ENCODE results near the gene TMEM176B.
"Not testable (repeated sequence)": the region's sequence is repeated elsewhere in the genome, so short reads cannot be mapped to it uniquely, and the experiment has no call there.

TMEM176B gene

DNA sequence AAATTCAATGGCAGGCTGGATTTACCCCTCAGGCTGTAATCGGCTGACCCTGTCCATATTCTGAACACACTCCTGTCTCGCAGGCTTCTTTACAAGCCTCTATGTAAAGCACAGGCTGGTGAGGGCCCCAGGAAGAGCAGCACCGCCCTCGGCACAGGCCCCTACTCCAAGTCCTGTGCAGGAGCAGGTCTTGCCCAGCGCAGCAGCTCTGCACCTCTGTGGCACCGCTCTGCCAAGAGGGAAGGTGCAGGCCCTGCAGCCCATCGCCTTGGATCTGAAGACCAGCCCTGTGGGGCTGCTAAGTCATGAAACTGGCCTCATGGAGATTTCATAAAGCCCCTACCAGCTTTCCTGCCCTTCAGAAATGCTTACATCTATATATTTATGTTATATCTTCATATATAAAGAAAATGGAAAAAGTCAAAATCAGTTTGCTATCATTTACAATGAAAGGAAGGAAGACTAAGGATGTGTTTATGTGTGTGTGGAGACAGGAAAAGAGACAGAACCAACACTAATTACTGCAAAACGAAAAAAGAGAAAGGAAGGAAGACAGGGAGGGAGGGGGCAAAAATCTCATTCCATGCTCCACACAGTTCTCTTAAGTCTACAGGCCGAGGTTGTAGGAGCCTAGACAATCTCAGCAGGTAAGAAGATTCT lies 9.6 kb downstream of the TMEM176B start:
- DNase-seq (ENCODE audit: low spot score), result no peak

DNA sequence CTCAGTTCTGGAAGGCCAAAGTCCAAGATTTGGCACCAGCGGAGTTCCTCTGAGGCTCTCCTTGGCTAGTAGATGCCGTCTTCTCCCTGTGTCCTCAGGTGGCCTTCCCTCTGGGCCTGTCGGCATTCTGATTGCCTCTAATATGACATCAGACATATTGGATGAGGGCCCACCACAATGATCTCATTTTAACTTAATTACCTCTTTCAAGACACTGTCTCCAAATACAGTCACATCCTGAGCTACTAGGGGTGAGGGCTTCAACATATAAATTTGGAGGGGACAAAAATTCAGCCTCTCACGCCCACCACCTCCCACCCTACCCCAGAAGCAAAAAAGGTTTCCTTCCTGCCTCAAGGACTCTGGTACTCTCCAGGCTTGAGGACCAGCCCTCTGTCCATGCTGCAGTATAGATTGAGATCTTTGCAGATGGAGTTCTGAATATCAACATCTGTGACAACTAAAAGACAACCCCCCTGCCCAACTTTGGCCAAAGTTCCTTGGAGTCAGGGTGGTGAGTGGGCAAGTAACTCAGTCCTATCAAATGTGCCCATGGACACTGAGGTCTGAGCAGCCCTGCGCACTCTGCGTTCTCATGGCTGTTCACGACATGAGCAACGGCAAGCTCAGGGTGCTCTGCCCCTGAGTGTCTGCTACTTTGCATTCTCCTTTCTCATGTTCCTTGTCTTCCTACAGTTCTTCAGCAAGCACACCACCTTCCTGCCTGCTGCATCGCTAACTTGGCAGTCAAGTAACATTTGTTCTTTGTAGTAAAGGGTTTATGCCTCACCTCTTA lies 11.5 kb downstream of the TMEM176B start:
- no peak for DNase-seq (ENCODE audit: low spot score)

DNA sequence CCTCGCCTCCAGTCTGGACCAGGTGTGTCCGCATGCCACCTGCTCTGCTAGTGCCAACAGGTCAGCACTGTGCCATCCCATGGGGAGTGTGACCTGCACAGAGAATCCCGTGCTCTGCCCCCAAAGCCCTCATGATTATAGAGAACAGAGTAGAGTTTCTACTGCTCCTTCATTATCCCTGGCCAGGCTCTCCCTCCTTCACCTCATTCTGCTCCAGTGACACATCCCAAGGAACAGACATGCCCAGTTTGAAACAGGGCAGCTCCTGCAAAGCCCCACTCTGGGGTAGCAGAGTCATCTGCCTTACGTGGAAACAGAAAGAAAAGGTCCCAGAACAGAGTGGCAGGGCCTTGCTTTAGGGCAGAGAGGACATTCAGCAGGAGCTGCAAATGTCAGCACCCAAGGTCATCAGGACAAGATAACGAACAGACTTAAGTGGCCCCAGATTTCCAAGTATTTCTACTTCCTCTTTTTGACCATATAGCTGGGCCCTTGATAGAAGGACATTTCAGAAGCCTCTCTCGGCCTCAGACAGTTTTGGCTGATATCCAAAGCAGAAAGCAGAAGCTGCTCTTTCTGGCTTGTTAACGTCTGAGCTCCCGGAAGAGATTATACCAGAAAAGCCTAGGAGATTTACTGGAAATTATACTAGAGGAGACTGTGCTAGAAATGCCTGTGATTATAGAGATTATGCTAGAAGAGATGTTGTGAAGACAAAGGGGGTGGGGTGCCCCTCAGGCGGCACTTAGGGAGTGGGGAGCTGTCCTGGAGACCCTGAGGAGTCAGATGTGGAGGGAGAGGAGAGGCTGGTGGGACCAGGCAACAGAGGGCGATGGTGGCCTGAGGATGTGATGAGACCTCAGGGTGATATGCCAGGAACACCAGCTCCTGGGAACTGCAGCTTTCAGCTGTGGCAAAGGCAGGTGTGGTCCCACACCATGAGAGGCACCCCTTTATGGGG lies 12.6 kb downstream of the TMEM176B start:
- no peak for DNase-seq (ENCODE audit: low spot score)

DNA sequence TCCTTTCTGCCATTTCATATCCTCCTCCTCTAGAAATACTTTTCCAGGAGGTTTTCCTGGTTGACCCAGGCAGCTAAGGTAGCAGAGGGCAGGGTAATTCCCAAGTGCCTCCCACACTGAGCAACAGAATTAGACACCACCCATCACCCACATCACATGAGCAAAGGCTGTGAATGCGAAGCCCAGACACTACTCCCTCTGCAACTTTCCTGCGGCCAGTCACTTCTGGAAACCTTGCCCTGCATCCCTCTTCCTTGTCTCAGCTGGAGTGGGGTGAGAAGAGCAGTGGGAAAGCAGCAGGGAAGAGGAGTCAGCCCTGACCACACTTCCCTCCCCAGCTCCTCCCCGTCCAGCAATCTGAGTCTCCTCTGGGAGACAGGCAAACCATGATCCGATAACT lies 15.2 kb downstream of the TMEM176B start:
- no peak for DNase-seq (ENCODE audit: low spot score)

DNA sequence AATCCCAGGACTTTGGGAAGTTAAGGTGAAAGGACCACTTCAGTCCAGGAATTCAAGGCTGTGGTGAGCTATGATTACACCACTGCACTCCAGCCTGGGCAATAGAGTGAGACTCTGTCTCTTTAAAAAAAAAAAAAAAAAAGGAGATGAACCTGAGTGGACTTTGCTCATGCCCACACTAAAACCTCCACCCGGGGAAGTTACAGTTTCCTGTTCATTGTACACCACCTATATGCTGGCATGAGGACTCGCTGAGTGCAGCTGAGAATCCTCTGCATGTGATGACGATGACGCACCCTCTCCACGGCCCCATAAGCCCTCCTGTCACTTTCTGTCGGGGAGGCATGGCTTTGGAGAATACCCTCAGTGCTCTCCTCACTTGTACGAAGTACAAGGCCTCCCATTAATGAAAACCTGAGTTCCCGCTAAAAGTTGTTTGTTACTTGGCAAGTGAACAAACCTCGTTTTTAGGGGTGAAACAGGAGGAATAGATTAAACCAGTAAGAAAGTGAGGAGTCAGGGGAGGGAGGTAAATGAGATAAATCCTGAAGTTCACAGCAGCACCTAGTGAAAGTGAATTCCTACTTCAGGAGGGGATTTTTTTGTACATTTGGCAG lies 15.9 kb downstream of the TMEM176B start:
- DNase-seq (ENCODE audit: low spot score), result no peak

DNA sequence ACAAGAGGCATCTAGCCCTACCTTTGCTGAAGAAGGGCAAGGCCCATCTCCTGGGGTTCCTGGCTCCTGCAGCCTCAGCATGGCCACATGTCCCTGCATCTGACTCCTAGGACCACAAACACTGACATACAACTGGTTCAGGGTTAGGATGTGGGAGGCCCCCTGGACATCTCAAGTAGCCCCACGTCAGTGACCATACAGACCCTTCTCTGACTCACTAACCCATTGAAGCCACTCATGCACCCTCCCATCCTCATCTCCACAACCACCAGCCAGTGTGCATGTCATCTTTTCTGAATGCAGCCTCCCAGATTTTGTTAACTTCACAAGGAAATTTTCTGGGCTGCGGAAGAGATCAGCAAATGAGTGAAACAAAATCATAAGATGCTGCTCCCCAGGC lies 18.2 kb downstream of the TMEM176B start:
- no peak for DNase-seq (ENCODE audit: low spot score)

DNA sequence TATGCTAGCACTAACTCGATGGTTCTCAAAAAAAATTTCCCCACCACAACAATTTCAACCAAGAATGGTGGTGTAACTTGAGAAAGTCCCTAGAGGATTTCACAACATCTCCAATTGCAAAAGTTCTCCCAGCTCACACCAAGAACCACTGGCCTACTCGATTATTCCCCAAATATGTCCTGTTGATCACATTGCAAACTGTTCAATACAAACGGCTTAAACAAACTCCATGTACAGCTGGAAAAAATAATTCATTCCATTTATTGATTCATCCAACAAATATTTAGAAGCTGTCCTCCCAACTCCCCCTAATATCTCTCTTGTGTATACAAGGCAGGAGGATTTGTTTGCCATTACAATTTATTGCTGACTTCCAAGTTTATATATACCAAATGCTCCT lies 19.1 kb downstream of the TMEM176B start:
- DNase-seq (ENCODE audit: low spot score), result no peak

DNA sequence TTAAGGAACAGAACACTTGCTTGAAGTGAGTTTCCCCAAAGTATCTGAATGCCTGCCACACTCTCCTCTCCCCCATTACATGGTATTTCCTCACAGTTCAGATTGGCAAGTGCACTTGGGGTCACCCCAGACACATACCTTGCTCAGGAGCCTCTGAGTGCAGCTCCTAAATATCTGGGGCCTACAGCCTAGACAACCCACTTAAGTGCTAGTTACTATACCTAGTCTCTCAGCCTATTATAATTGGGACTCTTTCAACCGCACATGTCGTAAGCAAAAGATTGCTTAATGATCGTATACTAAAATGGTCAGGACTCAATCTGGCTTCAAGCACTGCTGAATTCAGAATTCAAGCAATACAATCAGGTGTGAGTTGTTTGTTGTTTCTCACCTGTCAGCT lies 19.9 kb downstream of the TMEM176B start:
- DNase-seq (ENCODE audit: low spot score), result no peak

DNA sequence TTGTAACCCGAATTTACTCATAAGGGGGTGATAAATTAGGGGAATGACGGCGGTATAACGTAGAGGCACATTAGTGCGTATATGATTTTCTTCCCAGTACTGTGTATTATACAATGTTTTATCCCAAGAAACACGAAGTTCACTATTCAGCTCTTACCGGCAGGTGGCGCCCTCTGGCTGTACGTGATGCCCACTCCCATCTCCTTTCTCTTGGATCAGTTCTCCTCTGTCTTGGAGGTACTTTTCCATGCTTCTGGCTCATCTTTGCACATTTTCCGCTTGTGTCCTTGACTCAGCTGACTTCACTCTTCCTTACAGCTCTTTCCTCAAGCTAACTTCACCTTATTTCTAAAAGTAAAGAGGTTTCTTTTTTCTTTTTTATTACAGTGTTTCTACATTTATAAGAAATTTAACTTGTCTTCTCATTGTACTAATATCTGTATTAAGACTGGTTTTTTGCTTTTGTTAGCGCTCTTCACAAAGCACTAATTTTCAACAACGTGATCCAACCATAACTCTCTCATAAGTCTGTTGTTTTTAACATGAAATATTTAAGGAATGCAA lies 21.3 kb downstream of the TMEM176B start:
- DNase-seq (ENCODE audit: low spot score), result peak; percentile 89

DNA sequence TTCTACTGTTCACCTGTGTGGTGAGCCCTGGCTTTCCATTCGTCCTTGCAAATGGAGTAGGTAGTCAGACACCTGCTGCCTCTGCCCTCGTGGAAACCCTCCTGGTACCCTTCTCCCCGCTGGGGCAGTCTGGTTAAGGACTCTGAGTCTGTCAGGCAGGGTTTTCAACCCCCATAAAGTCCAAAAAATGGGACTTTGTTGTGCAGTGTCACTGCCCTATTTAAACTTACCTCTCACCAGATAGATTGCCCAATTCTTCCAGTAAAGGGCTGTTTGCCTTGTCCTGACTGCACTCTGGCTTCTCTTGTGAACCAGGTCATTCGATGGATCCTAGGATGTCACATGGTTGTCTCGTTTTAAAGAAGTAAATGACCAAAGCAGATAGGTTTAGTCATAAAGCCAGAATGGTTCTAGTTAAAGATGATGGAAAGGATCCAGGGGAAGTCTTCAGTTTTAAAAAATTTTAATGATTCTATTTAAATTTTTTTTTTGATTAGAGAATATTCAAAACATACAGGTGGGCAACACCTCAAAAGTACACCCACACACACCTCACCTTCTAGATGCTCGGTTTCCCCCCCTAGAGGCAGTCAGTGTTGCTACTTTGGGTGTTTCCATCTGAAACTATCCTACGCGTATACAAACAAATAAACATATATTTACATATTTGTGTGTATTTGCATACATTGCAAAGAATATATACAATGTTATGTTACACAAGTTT lies 22.0 kb downstream of the TMEM176B start:
- DNase-seq (ENCODE audit: low spot score), result no peak

DNA sequence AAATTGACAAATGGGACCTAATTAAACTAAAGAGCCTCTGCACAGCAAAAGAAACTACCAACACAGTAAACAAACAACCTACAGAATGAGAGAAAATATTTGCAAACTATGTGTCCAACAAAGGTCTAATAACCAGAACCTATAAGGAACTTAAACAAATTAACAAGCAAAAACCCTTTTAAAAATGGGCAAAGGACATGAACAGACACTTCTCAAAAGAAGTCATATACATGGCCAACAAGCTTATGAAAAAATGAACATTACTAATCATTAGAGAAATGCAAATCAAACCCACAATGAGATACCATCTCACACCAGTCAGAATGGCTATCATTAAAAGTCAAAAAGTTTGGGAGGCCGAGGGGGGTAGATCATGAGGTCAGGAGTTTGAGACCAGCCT lies 26.0 kb downstream of the TMEM176B start:
- DNase-seq (ENCODE audit: low spot score), result not testable (repeated sequence)

DNA sequence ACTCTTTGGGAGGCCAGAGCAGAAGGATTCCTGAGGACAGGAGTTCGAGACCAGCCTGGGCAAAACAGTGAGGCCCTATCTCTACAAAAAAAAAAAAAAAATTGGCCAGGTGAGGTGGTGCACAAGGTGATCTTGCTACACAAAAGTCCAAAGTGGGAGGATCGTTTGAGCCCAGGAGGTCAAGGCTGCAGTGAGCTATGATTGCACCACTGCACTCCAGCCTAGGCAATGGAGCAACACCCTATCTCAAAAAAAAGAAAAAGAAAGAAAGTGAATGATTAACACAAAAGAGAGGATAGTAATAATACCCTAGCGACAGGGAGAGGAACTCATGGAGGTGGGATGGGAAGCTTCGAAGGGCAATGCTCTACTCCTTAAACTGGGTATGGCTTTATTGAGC lies 30.4 kb downstream of the TMEM176B start:
- no peak for DNase-seq (ENCODE audit: low spot score)

DNA sequence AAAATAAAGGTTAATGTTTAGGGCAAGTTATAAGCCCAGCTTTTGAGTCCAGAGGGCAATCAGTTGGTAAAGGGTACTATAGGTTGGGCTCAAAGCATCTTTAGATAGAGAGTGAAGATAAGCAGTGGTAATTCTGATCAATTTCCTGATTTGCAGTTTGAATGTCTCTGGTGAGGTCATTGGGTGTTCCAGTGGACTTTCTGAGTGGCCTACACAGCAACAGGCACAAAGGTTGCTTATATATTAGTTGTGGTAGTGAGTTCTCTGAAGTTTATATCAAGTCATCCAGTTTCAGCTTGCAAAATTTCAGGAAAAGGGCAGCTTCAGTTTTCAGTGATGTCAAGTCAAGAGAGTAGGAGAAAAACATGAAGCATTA lies 33.8 kb downstream of the TMEM176B start:
- DNase-seq (ENCODE audit: low spot score), result no peak

DNA sequence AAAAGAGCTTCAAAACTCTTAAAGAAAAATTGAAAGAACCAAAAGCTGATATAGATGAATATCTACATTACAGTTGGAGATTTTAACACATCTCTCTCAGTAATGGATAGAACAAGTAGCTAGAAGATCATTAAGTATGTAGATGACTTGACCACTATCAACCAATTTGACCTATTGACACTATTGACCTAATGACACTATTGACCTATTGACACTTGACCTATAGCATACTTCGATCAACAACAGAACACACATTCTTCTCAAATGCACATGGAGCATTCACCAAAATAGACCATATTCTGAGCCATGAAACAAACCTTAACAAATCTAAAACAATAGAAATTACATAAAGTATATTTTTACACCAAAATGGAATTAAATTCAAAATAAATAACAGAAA lies 40.7 kb downstream of the TMEM176B start:
- no peak for DNase-seq (ENCODE audit: low spot score)

DNA sequence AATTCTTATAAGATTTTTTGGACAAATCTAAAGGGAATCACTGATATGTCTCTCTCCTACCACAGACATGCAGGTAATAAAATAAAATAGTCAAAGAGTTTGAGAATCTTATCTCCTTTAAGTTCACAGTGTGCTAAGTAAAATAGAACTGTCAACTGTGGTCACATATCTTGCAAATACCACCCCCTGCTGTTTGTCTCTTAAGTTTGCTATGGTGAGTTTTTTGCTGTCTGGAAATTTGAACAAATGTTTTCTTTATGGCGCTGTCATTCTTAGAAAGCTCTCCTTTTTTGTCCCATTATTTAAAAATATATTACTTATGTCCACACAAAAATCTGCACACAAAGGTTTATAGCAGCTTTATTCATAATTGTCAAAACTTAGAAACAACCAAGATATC lies 43.3 kb downstream of the TMEM176B start:
- peak; percentile 22 for DNase-seq (ENCODE audit: low spot score)

DNA sequence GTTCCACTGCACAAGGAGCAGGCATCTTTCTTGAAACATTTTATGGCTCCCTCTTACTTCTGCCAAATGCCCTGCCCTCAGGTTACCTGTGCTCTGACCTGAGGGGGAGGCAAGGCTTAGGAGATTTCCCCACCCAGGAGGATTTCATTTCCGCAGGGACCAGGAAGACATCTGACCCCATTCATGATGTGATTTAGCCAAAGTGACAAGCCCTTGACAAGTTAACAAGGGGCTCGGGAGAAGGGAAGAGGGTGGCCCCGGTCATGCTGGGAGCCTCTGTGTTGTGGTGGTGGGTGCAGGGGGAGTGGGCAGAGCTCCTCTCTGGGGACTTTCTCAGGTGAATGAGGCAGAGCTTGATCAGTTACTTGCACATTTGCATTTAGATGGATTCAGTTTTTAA lies 44.0 kb downstream of the TMEM176B start:
- DNase-seq (ENCODE audit: low spot score), result no peak

DNA sequence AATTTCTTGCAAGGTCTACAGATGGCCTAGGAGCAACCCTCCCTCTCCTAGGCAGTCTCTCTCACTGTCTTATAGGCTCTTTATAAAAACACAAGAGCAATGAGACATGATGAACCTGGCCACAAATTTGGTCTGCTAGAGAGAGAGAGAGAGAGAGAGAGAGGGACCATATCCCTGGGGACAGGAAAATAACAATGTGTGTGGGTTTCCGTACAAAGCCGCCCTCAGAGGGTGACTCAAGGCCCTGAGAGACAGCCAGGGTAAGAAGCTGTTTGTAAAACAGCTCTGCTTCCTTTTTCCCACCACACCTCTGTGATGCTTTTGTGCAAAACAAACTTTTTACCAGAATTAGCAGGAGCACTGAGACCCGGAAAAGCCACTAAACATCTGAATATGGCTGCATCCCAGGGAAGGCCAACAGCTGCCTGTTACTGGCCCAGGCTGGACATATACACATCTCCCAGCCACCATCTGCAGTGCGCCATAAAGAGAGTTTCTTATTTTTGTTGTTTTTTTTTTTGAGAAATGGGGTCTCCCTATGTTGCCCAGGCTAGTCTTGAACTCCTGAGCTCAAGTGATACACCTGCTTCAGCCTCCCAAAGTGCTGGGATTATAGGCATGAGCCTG lies 44.6 kb downstream of the TMEM176B start:
- no peak for DNase-seq (ENCODE audit: low spot score)

DNA sequence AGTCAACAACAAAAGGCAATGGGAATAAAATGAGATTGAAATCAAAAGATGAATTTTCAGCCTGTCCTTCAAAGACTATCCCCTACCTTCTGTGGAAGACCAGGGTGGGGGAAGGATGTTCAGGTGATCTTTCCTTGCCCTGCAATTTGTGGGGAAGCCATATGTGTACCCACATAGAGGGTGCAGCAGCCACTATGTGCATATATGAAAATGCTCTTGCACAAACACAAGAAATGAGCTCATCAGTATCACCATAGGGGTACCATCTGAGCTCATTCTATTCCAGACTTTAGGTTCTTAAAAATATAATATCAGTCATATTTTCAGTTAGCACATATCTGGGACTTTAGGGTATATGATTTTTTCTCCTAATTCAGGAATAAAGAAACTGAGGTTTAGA lies 45.2 kb downstream of the TMEM176B start:
- no peak for DNase-seq (ENCODE audit: low spot score)

DNA sequence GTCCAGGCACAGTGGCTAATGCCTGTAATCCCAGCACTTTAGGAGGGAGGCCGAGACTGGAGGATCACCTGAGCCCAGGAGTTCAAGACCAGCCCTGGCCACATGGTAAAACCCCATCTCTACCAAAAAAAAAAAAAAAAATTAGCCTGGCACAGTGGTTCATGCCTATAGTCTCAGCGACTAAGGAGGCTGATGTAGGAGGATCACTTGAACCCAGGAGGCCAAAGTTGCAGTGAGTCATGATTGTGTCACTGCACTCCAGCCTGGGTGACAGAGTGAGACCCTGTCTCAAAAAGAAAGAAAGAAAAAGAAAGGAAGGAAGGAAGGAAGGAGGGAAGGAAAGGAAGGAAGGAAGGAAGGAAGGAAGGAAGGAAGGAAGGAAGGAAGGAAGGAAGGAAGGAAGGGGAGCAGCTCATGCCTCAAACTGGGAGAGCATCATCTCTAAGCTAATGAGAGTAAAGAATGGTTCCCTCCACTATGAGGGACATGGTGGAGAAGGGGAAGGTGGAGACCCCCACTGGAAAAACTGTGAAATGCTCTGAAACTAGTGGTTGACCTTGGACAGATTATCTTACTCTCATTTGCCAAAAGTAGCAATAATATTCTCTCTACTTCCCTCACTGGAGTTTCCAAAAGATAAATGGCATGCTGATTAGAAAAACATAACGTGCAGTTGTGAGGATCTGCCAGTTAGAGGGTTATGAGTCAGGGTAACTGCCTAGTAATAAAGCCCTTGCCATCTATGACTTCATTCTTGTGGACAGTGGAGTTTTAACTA lies 46.1 kb downstream of the TMEM176B start:
- DNase-seq (ENCODE audit: low spot score), result no peak

DNA sequence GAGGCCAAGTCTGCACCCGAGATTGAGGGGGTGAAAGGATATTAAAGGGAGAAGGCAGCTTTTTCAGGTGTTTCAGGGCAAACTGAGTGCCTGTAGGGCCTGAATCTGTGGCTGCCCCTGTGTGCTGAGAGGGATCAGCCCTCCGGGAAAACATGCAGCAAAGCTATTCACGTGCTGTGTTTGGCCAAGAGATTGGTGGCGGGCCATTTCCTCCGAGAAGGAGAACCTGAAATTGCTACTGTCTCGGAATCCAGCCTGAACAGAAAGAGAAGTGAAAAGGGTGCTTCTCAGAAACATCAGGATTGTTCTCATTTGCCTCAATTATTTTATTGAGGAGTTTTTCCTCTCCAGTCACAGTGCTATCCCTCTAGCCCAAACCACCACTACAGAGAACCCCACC lies 46.9 kb downstream of the TMEM176B start:
- DNase-seq (ENCODE audit: low spot score), result no peak

Data from COLO829 (cell line).